GM23248 (cell line): ENCODE measurements around the gene CEND1.

ENCODE experiments used
- EZH2 ChIP-seq: fragments of 200-600 bp; sonication (generic); IDR thresholded peaks from 2 replicates; pipeline ENCODE4 v1.6.1; 2018; ENCODE audit warnings: antibody characterized with exemption, mild to moderate bottlenecking; ENCODE audit not compliant: insufficient read depth, poor library complexity, severe bottlenecking
- EZH2phosphoT487 ChIP-seq: fragments of 200-600 bp; sonication (generic); IDR thresholded peaks from 2 replicates; pipeline ENCODE4 v1.6.1; 2018; ENCODE audit warnings: antibody characterized with exemption, moderate library complexity, mild to moderate bottlenecking, low read depth; ENCODE audit not compliant: insufficient read depth

DNA sequence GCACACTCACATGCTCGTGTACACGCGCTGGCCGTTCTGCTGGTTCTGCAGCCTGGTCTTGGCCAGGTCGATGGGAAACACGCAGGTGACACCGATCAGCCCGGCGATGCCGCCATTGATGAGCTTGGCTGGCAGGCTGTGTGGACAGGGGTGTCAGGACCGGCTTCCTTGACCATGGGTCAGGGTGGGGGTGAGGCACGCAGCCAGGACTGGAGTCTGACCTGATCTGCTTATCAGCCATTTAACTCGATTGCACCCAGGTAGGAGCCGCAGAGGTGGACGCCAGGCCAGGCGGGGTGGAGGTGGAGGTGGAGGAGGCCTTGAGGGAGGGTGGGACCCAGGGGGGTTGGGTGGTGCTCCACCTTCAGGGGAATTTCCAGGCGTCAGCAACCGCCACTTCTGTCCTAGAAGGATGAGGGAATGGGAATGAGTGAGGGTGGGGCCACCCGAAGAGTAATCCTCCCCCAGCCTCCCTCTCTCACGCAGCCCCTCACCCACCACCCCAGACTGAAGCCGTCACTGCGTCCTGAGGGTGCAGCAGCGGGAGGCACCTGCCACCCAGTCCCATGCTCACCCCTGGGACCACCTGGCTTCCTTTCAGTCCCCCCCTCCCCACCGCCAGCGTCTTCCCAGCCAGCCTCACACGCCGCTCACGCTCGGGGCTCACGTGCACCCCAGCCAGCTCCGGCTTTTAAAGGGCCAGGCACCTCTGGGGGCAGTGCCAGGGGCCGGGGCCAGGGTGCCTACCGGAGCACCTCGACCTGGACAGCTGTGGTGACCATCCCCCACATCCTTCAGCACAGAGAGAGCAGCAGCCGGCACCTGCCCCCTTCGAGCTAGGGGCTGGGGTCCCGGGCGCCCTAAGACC lies 5.1 kb upstream of the CEND1 start:
- TF ChIP-seq EZH2 = no peak
- no peak for TF ChIP-seq EZH2phosphoT487
